ENCODE measurements around the gene SYT17. TPM values are rescaled to one million over a fixed set of nuclear protein-coding genes. Genes with fewer than 3 reads are reported as not detected.

Gene SYT17
- total RNA-seq, 2 experiments from 2014 or later: 6.2 to 10.3 TPM

GRCh38 chr16:19151310-19151709, 16.7 kb upstream of the SYT17 start:
- POLR2A ChIA-PET: interaction anchor here (0.6 kb wide), 1 partner anchor 109 kb away, joined by 7 read pairs; no protein-coding TSS in a partner anchor
- BruUV-seq (replicated peaks): no TSS peak
- intact Hi-C loops (cut with micrococcal nuclease; ENCODE audit: unreplicated experiment): no loop called here

GRCh38 chr16:19152042-19152441, 16.0 kb upstream of the SYT17 start:
- H3K4me3 ChIP-seq (ENCODE audit: low read depth, low read length, poor library complexity, severe bottlenecking): no peak overlapping the region
- no peak for DNase-seq (ENCODE audit: low spot score)
- no peaks in the 10 kb centered on the region for H3K9me2 ChIP-seq (ENCODE audit: insufficient read depth, low read length)
- H2AFZ ChIP-seq (ENCODE audit: low read length): no peak overlapping the region
- ChIA-PET CTCF (ENCODE audit: unreplicated experiment) (no interaction called here), POLR2A (interaction anchor here (0.7 kb wide), 1 partner anchor 114 kb away, joined by 4 read pairs; no protein-coding TSS in a partner anchor)
- no peak overlapping the region for H3K4me2 ChIP-seq (ENCODE audit: low read length)
- no peaks in the 10 kb centered on the region for H4K20me1 ChIP-seq (ENCODE audit: insufficient read depth, low read length)
- intact Hi-C loops (cut with micrococcal nuclease; ENCODE audit: unreplicated experiment): no loop called here
- no peaks in the 10 kb centered on the region for H3K79me2 ChIP-seq (ENCODE audit: insufficient read depth, low read depth, low read length)
- no peaks in the 10 kb centered on the region for H3K4me1 ChIP-seq (ENCODE audit: insufficient read depth, low read length, poor library complexity, severe bottlenecking)
- H3K36me3 ChIP-seq (ENCODE audit: insufficient read depth, low read length): no peaks in the 10 kb centered on the region
- peaks cover 14% of the 10 kb centered on the region; the same call in 1 of the 2 replicates for H3K9me3 ChIP-seq (ENCODE audit: low read length)
- TF ChIP-seq CTCF (conservative IDR thresholded peaks at IDR 0.05; ENCODE audit: low read length) (no peak), EZH2phosphoT487 (IDR thresholded peaks at IDR 0.05; ENCODE audit: borderline replicate concordance, low read depth, low read length) (no peak)
- H3K27ac ChIP-seq (ENCODE audit: low read depth, low read length, poor library complexity, severe bottlenecking): no peak overlapping the region
- BruUV-seq (replicated peaks): no TSS peak

More at GRCh38 chr16:19151310-19151709, 16.7 kb upstream of the SYT17 start:
- Histone ChIP-seq H3K4me2 (ENCODE audit: low read length) (no peak overlapping the region), H3K79me2 (ENCODE audit: insufficient read depth, low read depth, low read length) (no peaks in the 10 kb centered on the region), H3K9me2 (ENCODE audit: insufficient read depth, low read length) (no peaks in the 10 kb centered on the region), H3K4me1 (ENCODE audit: insufficient read depth, low read length, poor library complexity, severe bottlenecking) (no peaks in the 10 kb centered on the region), H3K27ac (ENCODE audit: low read depth, low read length, poor library complexity, severe bottlenecking) (no peak overlapping the region), H3K36me3 (ENCODE audit: insufficient read depth, low read length) (no peaks in the 10 kb centered on the region), H3K4me3 (ENCODE audit: low read depth, low read length, poor library complexity, severe bottlenecking) (no peak overlapping the region), H4K20me1 (ENCODE audit: insufficient read depth, low read length) (no peaks in the 10 kb centered on the region), H3K9me3 (ENCODE audit: low read length) (peaks cover 14% of the 10 kb centered on the region; the same call in 1 of the 2 replicates), H2AFZ (ENCODE audit: low read length) (no peak overlapping the region)
- CTCF ChIA-PET (ENCODE audit: unreplicated experiment): no interaction called here
- no peak for TF ChIP-seq CTCF (conservative IDR thresholded peaks at IDR 0.05; ENCODE audit: low read length)
- no peak for TF ChIP-seq EZH2phosphoT487 (IDR thresholded peaks at IDR 0.05; ENCODE audit: borderline replicate concordance, low read depth, low read length)
- DNase-seq (ENCODE audit: low spot score): no peak

- Histone ChIP-seq H4K20me1 (ENCODE audit: insufficient read depth, low read length) (no peaks in the 10 kb centered on the region), H2AFZ (ENCODE audit: low read length) (peak overlapping the region; percentile 96), H3K9me3 (ENCODE audit: low read length) (peaks cover 14% of the 10 kb centered on the region; the same call in 1 of the 2 replicates), H3K9me2 (ENCODE audit: insufficient read depth, low read length) (no peaks in the 10 kb centered on the region), H3K4me3 (ENCODE audit: low read depth, low read length, poor library complexity, severe bottlenecking) (no peak overlapping the region), H3K4me2 (ENCODE audit: low read length) (peak overlapping the region; percentile 48), H3K36me3 (ENCODE audit: insufficient read depth, low read length) (no peaks in the 10 kb centered on the region), H3K27ac (ENCODE audit: low read depth, low read length, poor library complexity, severe bottlenecking) (no peak overlapping the region), H3K4me1 (ENCODE audit: insufficient read depth, low read length, poor library complexity, severe bottlenecking) (no peaks in the 10 kb centered on the region), H3K79me2 (ENCODE audit: insufficient read depth, low read depth, low read length) (no peaks in the 10 kb centered on the region)
- intact Hi-C loops (cut with micrococcal nuclease; ENCODE audit: unreplicated experiment): no loop called here
- POLR2A ChIA-PET: interaction anchor here (0.6 kb wide), 1 partner anchor 1970 kb away, joined by 3 read pairs; no protein-coding TSS in a partner anchor
- TF ChIP-seq EZH2phosphoT487 (IDR thresholded peaks at IDR 0.05; ENCODE audit: borderline replicate concordance, low read depth, low read length) (no peak), CTCF (conservative IDR thresholded peaks at IDR 0.05; ENCODE audit: low read length) (no peak)
- CTCF ChIA-PET (ENCODE audit: unreplicated experiment): no interaction called here
- no TSS peak for BruUV-seq (replicated peaks)
- peak; percentile 54 for DNase-seq (ENCODE audit: low spot score)
These were observed 14.2 kb upstream of the SYT17 start for GRCh38 chr16:19153876-19154275.
